Activated naive CD8-positive, alpha-beta T cell (primary cell): ENCODE results near the gene CRY2.

Experiments used
- H3K27ac Mint-ChIP-seq: one replicate; pipeline ENCODE4 v1.8.0; 2021; ENCODE audit warnings: mixed read lengths
- H3K27me3 Mint-ChIP-seq: one replicate; pipeline ENCODE4 v1.8.0; 2021; ENCODE audit warnings: mixed read lengths
- H3K36me3 Mint-ChIP-seq: one replicate; pipeline ENCODE4 v1.8.0; 2021; ENCODE audit warnings: mixed read lengths
- H3K4me1 Mint-ChIP-seq: one replicate; pipeline ENCODE4 v1.8.0; 2021; ENCODE audit warnings: low read depth, mixed read lengths
- H3K4me3 Mint-ChIP-seq: one replicate; pipeline ENCODE4 v1.8.0; 2021; ENCODE audit warnings: mild to moderate bottlenecking, mixed read lengths
- H3K9me3 Mint-ChIP-seq: one replicate; pipeline ENCODE4 v1.8.0; 2021; ENCODE audit warnings: low read depth, mixed read lengths

CRY2 gene

GRCh38 chr11:45852018-45852711, 4.9 kb downstream of the CRY2 start:
- no peak overlapping the region for H3K4me3 Mint-ChIP-seq
- no peaks in the 10 kb centered on the region for H3K9me3 Mint-ChIP-seq
- H3K27ac Mint-ChIP-seq, result no peak overlapping the region
- peaks cover 43% of the 10 kb centered on the region for H3K4me1 Mint-ChIP-seq
- no peaks in the 10 kb centered on the region for H3K27me3 Mint-ChIP-seq
- H3K36me3 Mint-ChIP-seq, result peaks cover 2% of the 10 kb centered on the region

GRCh38 chr11:45852712-45853101, 5.4 kb downstream of the CRY2 start:
- Mint-ChIP-seq H3K27me3 (no peaks in the 10 kb centered on the region), H3K27ac (no peak overlapping the region), H3K4me1 (peaks cover 43% of the 10 kb centered on the region), H3K36me3 (peaks cover 5% of the 10 kb centered on the region), H3K9me3 (no peaks in the 10 kb centered on the region), H3K4me3 (no peak overlapping the region)

GRCh38 chr11:45853332-45854219, 6.3 kb downstream of the CRY2 start:
- no peak overlapping the region for H3K4me3 Mint-ChIP-seq
- H3K9me3 Mint-ChIP-seq, result no peaks in the 10 kb centered on the region
- peaks cover 8% of the 10 kb centered on the region for H3K36me3 Mint-ChIP-seq
- H3K27me3 Mint-ChIP-seq, result no peaks in the 10 kb centered on the region
- peaks cover 36% of the 10 kb centered on the region for H3K4me1 Mint-ChIP-seq
- no peak overlapping the region for H3K27ac Mint-ChIP-seq

- Mint-ChIP-seq H3K4me1 (peaks cover 25% of the 10 kb centered on the region), H3K27ac (no peak overlapping the region), H3K9me3 (no peaks in the 10 kb centered on the region), H3K27me3 (no peaks in the 10 kb centered on the region), H3K4me3 (no peak overlapping the region), H3K36me3 (peaks cover 10% of the 10 kb centered on the region)
Observed at GRCh38 chr11:45855308-45855707, 8.0 kb downstream of the CRY2 start.

GRCh38 chr11:45856044-45856468, 8.8 kb downstream of the CRY2 start:
- no peaks in the 10 kb centered on the region for H3K9me3 Mint-ChIP-seq
- H3K4me1 Mint-ChIP-seq, result peaks cover 17% of the 10 kb centered on the region
- H3K4me3 Mint-ChIP-seq, result no peak overlapping the region
- H3K27me3 Mint-ChIP-seq, result no peaks in the 10 kb centered on the region
- no peak overlapping the region for H3K27ac Mint-ChIP-seq
- peaks cover 10% of the 10 kb centered on the region for H3K36me3 Mint-ChIP-seq

- H3K4me1 Mint-ChIP-seq, result peaks cover 4% of the 10 kb centered on the region
- no peaks in the 10 kb centered on the region for H3K9me3 Mint-ChIP-seq
- no peak overlapping the region for H3K4me3 Mint-ChIP-seq
- H3K36me3 Mint-ChIP-seq, result peaks cover 10% of the 10 kb centered on the region
- no peak overlapping the region for H3K27ac Mint-ChIP-seq
- H3K27me3 Mint-ChIP-seq, result no peaks in the 10 kb centered on the region
Observed at GRCh38 chr11:45857961-45858474, 10.7 kb downstream of the CRY2 start.

GRCh38 chr11:45858751-45859398, 11.6 kb downstream of the CRY2 start:
- Mint-ChIP-seq H3K36me3 (peaks cover 10% of the 10 kb centered on the region), H3K27me3 (no peaks in the 10 kb centered on the region), H3K27ac (no peak overlapping the region), H3K9me3 (no peaks in the 10 kb centered on the region), H3K4me3 (no peak overlapping the region), H3K4me1 (peaks cover 2% of the 10 kb centered on the region)

- Mint-ChIP-seq H3K9me3 (no peaks in the 10 kb centered on the region), H3K4me3 (no peak overlapping the region), H3K36me3 (peaks cover 10% of the 10 kb centered on the region), H3K27ac (no peak overlapping the region), H3K4me1 (peaks cover 2% of the 10 kb centered on the region), H3K27me3 (no peaks in the 10 kb centered on the region)
Observed at GRCh38 chr11:45859661-45860140, 12.4 kb downstream of the CRY2 start.

GRCh38 chr11:45860348-45860747, 13.1 kb downstream of the CRY2 start:
- Mint-ChIP-seq H3K4me1 (peaks cover 2% of the 10 kb centered on the region), H3K27me3 (no peaks in the 10 kb centered on the region), H3K4me3 (no peak overlapping the region), H3K27ac (no peak overlapping the region), H3K36me3 (peaks cover 10% of the 10 kb centered on the region), H3K9me3 (no peaks in the 10 kb centered on the region)

GRCh38 chr11:45860764-45861510, 13.7 kb downstream of the CRY2 start:
- Mint-ChIP-seq H3K27ac (no peak overlapping the region), H3K9me3 (no peaks in the 10 kb centered on the region), H3K36me3 (peaks cover 10% of the 10 kb centered on the region), H3K4me1 (no peaks in the 10 kb centered on the region), H3K4me3 (no peak overlapping the region), H3K27me3 (no peaks in the 10 kb centered on the region)

GRCh38 chr11:45864041-45864440, 16.8 kb downstream of the CRY2 start:
- H3K4me1 Mint-ChIP-seq, result no peaks in the 10 kb centered on the region
- no peaks in the 10 kb centered on the region for H3K27me3 Mint-ChIP-seq
- peaks cover 9% of the 10 kb centered on the region for H3K36me3 Mint-ChIP-seq
- H3K9me3 Mint-ChIP-seq, result no peaks in the 10 kb centered on the region
- H3K4me3 Mint-ChIP-seq, result no peak overlapping the region
- no peak overlapping the region for H3K27ac Mint-ChIP-seq

GRCh38 chr11:45869551-45869950, 22.3 kb downstream of the CRY2 start:
- no peaks in the 10 kb centered on the region for H3K27me3 Mint-ChIP-seq
- H3K36me3 Mint-ChIP-seq, result peaks cover 13% of the 10 kb centered on the region
- no peaks in the 10 kb centered on the region for H3K9me3 Mint-ChIP-seq
- H3K4me3 Mint-ChIP-seq, result no peak overlapping the region
- H3K27ac Mint-ChIP-seq, result no peak overlapping the region
- no peaks in the 10 kb centered on the region for H3K4me1 Mint-ChIP-seq

GRCh38 chr11:45870706-45871105, 23.4 kb downstream of the CRY2 start:
- peaks cover 18% of the 10 kb centered on the region for H3K36me3 Mint-ChIP-seq
- no peaks in the 10 kb centered on the region for H3K27me3 Mint-ChIP-seq
- no peak overlapping the region for H3K27ac Mint-ChIP-seq
- no peaks in the 10 kb centered on the region for H3K9me3 Mint-ChIP-seq
- H3K4me3 Mint-ChIP-seq, result no peak overlapping the region
- no peaks in the 10 kb centered on the region for H3K4me1 Mint-ChIP-seq

GRCh38 chr11:45871638-45872037, 24.4 kb downstream of the CRY2 start:
- Mint-ChIP-seq H3K4me1 (no peaks in the 10 kb centered on the region), H3K4me3 (no peak overlapping the region), H3K27ac (no peak overlapping the region), H3K9me3 (no peaks in the 10 kb centered on the region), H3K27me3 (no peaks in the 10 kb centered on the region), H3K36me3 (peaks cover 19% of the 10 kb centered on the region)
